ENCODE results near the gene CCDC187. TPM values are rescaled to one million over a fixed set of nuclear protein-coding genes. Genes with fewer than 3 reads are reported as not detected.

Gene CCDC187
- total RNA-seq, 1 experiment from 2014 or later, result 0.04 TPM

GRCh38 chr9:136295055-136295454 lies 8.8 kb downstream of the CCDC187 start:
- no peaks in the 10 kb centered on the region for H3K36me3 Mint-ChIP-seq
- TF ChIP-seq MYBL2 (CRISPR knock-in tag; IDR thresholded peaks at IDR 0.05) (no peak), ZBTB43 (CRISPR knock-in tag; IDR thresholded peaks at IDR 0.05) (no peak), PRDM15 (CRISPR knock-in tag; IDR thresholded peaks at IDR 0.05) (no peak), NR3C1 (CRISPR knock-in tag; conservative IDR thresholded peaks at IDR 0.05; ENCODE audit: low read depth) (no peak), ZNF423 (CRISPR knock-in tag; IDR thresholded peaks at IDR 0.05) (no peak), NR1H2 (CRISPR knock-in tag; IDR thresholded peaks at IDR 0.05) (no peak), CREB1 (CRISPR knock-in tag; IDR thresholded peaks at IDR 0.05) (no peak), ARID4B (CRISPR knock-in tag; IDR thresholded peaks at IDR 0.05; ENCODE audit: borderline replicate concordance) (no peak), ZBTB21 (CRISPR knock-in tag; IDR thresholded peaks at IDR 0.05; ENCODE audit: borderline replicate concordance) (no peak), EMX1 (CRISPR knock-in tag; IDR thresholded peaks at IDR 0.05) (no peak), PRRX2 (CRISPR knock-in tag; IDR thresholded peaks at IDR 0.05) (no peak), SOX15 (CRISPR knock-in tag; IDR thresholded peaks at IDR 0.05) (no peak), E2F1 (CRISPR knock-in tag; IDR thresholded peaks at IDR 0.05) (no peak), ZNF263 (CRISPR knock-in tag; IDR thresholded peaks at IDR 0.05; ENCODE audit: low read depth) (no peak), E2F4 (CRISPR knock-in tag; IDR thresholded peaks at IDR 0.05; ENCODE audit: borderline replicate concordance, low read depth) (no peak)
- TF ChIP-seq, protein P1, sequence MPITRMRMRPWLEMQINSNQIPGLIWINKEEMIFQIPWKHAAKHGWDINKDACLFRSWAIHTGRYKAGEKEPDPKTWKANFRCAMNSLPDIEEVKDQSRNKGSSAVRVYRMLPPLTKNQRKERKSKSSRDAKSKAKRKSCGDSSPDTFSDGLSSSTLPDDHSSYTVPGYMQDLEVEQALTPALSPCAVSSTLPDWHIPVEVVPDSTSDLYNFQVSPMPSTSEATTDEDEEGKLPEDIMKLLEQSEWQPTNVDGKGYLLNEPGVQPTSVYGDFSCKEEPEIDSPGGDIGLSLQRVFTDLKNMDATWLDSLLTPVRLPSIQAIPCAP (CRISPR knock-in tag; IDR thresholded peaks at IDR 0.05), result no peak
- TF ChIP-seq, protein P2, sequence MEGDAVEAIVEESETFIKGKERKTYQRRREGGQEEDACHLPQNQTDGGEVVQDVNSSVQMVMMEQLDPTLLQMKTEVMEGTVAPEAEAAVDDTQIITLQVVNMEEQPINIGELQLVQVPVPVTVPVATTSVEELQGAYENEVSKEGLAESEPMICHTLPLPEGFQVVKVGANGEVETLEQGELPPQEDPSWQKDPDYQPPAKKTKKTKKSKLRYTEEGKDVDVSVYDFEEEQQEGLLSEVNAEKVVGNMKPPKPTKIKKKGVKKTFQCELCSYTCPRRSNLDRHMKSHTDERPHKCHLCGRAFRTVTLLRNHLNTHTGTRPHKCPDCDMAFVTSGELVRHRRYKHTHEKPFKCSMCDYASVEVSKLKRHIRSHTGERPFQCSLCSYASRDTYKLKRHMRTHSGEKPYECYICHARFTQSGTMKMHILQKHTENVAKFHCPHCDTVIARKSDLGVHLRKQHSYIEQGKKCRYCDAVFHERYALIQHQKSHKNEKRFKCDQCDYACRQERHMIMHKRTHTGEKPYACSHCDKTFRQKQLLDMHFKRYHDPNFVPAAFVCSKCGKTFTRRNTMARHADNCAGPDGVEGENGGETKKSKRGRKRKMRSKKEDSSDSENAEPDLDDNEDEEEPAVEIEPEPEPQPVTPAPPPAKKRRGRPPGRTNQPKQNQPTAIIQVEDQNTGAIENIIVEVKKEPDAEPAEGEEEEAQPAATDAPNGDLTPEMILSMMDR (IDR thresholded peaks at IDR 0.05), result no peak
- TF ChIP-seq, protein P3, sequence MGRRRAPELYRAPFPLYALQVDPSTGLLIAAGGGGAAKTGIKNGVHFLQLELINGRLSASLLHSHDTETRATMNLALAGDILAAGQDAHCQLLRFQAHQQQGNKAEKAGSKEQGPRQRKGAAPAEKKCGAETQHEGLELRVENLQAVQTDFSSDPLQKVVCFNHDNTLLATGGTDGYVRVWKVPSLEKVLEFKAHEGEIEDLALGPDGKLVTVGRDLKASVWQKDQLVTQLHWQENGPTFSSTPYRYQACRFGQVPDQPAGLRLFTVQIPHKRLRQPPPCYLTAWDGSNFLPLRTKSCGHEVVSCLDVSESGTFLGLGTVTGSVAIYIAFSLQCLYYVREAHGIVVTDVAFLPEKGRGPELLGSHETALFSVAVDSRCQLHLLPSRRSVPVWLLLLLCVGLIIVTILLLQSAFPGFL (CRISPR knock-in tag; IDR thresholded peaks at IDR 0.05; ENCODE audit: borderline replicate concordance), result no peak
- peaks cover 3% of the 10 kb centered on the region for H3K4me1 Mint-ChIP-seq
- CTCF ChIA-PET, result no interaction called here
- no peak overlapping the region for H3K27ac Mint-ChIP-seq
- DNase-seq (ENCODE audit: low spot score) (no peak), ATAC-seq (no peak)
- H3K9me3 Mint-ChIP-seq, result no peaks in the 10 kb centered on the region
- H3K27me3 Mint-ChIP-seq (ENCODE audit: low read depth), result no peaks in the 10 kb centered on the region
- POLR2A ChIA-PET, result no interaction called here
- H3K4me3 Mint-ChIP-seq, result no peak overlapping the region
